22Rv1 (cell line): ENCODE measurements around the gene PTCH1.

Experiments used
- ZFX ChIP-seq: fragments of 450-650 bp; IDR thresholded peaks from 2 replicates; pipeline ENCODE4 v1.6.1; 2017; ENCODE audit warnings: antibody characterized with exemption, borderline replicate concordance
- TF ChIP-seq, protein P1 (sequence below): fragments of 450-650 bp; IDR thresholded peaks from 2 replicates; pipeline ENCODE4 v1.5.1; 2017; ENCODE audit warnings: mild to moderate bottlenecking

DNA sequence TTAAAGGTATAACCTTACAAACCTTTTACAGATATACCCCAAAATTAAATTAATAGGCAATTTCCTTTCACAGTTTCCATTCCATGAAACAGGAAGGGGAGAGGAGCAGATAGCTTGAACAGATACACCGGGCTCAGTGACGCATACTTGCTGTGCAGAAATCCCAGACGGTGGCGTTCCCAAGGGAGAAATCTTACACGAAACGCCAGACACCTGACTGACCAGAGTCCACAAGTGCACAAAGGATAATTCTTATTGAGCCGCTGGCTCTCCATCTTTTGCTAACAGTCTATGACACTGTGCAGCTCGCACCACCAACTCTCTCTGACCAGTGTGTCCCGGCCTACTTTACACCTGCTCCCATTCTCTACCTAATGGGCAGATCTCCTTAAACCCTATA is 37.4 kb downstream of the PTCH1 start:
- TF ChIP-seq, protein P1, sequence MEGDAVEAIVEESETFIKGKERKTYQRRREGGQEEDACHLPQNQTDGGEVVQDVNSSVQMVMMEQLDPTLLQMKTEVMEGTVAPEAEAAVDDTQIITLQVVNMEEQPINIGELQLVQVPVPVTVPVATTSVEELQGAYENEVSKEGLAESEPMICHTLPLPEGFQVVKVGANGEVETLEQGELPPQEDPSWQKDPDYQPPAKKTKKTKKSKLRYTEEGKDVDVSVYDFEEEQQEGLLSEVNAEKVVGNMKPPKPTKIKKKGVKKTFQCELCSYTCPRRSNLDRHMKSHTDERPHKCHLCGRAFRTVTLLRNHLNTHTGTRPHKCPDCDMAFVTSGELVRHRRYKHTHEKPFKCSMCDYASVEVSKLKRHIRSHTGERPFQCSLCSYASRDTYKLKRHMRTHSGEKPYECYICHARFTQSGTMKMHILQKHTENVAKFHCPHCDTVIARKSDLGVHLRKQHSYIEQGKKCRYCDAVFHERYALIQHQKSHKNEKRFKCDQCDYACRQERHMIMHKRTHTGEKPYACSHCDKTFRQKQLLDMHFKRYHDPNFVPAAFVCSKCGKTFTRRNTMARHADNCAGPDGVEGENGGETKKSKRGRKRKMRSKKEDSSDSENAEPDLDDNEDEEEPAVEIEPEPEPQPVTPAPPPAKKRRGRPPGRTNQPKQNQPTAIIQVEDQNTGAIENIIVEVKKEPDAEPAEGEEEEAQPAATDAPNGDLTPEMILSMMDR: no peak
- TF ChIP-seq ZFX: no peak
